HL-60 (cell line): Measurements from ENCODE around the gene ITPK1.

Experiments
- POLR2AphosphoS5 ChIP-seq: IDR thresholded peaks from 2 replicates; pipeline ENCODE4 v1.6.1; 2012; ENCODE audit warnings: low read depth
- TF ChIP-seq, protein P1 (sequence below): IDR thresholded peaks from one replicate; pipeline ENCODE4 v1.5.1; 2011; ENCODE audit warnings: low read length, control low read depth, inconsistent platforms; ENCODE audit not compliant: insufficient read depth

DNA sequence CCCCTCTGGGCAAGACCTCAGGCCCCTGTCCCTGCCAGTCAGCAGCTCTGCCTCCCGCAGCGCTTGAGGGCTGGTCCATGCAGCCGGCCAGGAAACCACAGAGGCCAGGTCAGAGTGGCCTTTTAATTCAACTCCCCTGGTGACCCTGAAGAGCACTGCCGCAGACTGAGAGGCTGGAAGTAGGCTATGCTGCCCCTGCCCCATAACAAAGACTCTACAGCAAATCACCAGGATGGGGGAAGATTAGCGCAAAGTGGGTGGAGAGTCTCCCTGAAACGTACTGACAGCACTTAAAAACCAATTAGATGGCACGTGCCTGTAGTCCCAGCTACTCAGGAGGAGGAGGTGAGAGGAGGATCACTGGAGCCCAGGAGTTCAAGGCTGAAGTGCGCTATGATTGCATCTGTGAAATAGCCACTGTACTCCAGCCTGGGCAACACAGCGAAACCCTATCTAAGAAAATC lies 70.5 kb downstream of the ITPK1 start:
- TF ChIP-seq, protein P1, sequence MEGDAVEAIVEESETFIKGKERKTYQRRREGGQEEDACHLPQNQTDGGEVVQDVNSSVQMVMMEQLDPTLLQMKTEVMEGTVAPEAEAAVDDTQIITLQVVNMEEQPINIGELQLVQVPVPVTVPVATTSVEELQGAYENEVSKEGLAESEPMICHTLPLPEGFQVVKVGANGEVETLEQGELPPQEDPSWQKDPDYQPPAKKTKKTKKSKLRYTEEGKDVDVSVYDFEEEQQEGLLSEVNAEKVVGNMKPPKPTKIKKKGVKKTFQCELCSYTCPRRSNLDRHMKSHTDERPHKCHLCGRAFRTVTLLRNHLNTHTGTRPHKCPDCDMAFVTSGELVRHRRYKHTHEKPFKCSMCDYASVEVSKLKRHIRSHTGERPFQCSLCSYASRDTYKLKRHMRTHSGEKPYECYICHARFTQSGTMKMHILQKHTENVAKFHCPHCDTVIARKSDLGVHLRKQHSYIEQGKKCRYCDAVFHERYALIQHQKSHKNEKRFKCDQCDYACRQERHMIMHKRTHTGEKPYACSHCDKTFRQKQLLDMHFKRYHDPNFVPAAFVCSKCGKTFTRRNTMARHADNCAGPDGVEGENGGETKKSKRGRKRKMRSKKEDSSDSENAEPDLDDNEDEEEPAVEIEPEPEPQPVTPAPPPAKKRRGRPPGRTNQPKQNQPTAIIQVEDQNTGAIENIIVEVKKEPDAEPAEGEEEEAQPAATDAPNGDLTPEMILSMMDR = no peak
- TF ChIP-seq POLR2AphosphoS5 = no peak
